Measurements from ENCODE around the gene IL15RA. TPM values are rescaled to one million over a fixed set of nuclear protein-coding genes. Genes with fewer than 3 reads are reported as not detected.

Gene IL15RA
- total and polyA plus RNA-seq, 2 of the 8 experiments (the other 6 are each of a cell fraction or from before 2014, with no cell fraction given): 1.3 to 1.4 TPM

GRCh38 chr10:6010569-6010968 lies 33.2 kb upstream of the IL15RA start (continued):
- TF ChIP-seq CHD7 (IDR thresholded peaks at IDR 0.05; ENCODE audit: insufficient replicate concordance, low read length) (no peak), SRF (IDR thresholded peaks at IDR 0.05; ENCODE audit: low read depth, low read length) (no peak), GTF2F1 (IDR thresholded peaks at IDR 0.05; ENCODE audit: borderline replicate concordance, low read depth, low read length) (no peak), E2F6 (IDR thresholded peaks at IDR 0.05) (no peak), EZH2 (IDR thresholded peaks at IDR 0.05; ENCODE audit: low read depth, low read length, severe bottlenecking) (no peak), KDM1A (IDR thresholded peaks at IDR 0.05; ENCODE audit: borderline replicate concordance, low read length) (no peak), ZNF274 (IDR thresholded peaks at IDR 0.05; ENCODE audit: borderline replicate concordance, extremely low read depth, low read length) (no peak), SP4 (IDR thresholded peaks at IDR 0.05; ENCODE audit: low read length) (no peak), PHF8 (conservative IDR thresholded peaks at IDR 0.05; ENCODE audit: low read depth, low read length) (no peak)
